Loucy (cell line): Measurements from ENCODE around the gene SINHCAF.

ENCODE experiments used
- H2AFZ ChIP-seq: fragments of 200-600 bp; sonication (generic); 2 replicates; pipeline ENCODE4 v1.6.0; 2016; ENCODE audit warnings: antibody characterized with exemption, mild to moderate bottlenecking, low read length, moderate library complexity
- H3F3A ChIP-seq: fragments of 200-600 bp; 2 replicates; pipeline ENCODE4 v1.6.0; 2016; ENCODE audit warnings: antibody characterized with exemption, low read depth, mild to moderate bottlenecking
- H3K27me3 ChIP-seq: fragments of 200-600 bp; sonication (generic); 2 replicates; pipeline ENCODE4 v1.6.1; 2014; ENCODE audit warnings: low read length, mild to moderate bottlenecking; ENCODE audit not compliant: insufficient read depth, poor library complexity, severe bottlenecking
- H3K36me3 ChIP-seq: fragments of 200-600 bp; sonication (generic); 2 replicates; pipeline ENCODE4 v1.6.1; 2016; ENCODE audit warnings: low read length; ENCODE audit not compliant: insufficient read depth
- H3K4me1 ChIP-seq: fragments of 200-600 bp; sonication (generic); 2 replicates; pipeline ENCODE4 v1.5.1; 2014; ENCODE audit warnings: low read length, mild to moderate bottlenecking; ENCODE audit not compliant: insufficient read depth, poor library complexity, severe bottlenecking
- H3K4me2 ChIP-seq: fragments of 200-600 bp; sonication (generic); 2 replicates; pipeline ENCODE4 v1.6.0; 2014; ENCODE audit warnings: antibody characterized with exemption, low read length, low read depth, mild to moderate bottlenecking; ENCODE audit not compliant: poor library complexity, severe bottlenecking
- H3K4me3 ChIP-seq: fragments of 200-600 bp; sonication (generic); 2 replicates; pipeline ENCODE4 v1.5.1; 2014; ENCODE audit warnings: low read length, mild to moderate bottlenecking, mixed read lengths; ENCODE audit not compliant: poor library complexity, severe bottlenecking
- H3K79me2 ChIP-seq: fragments of 200-600 bp; sonication (generic); 2 replicates; pipeline ENCODE4 v1.6.1; 2014; ENCODE audit warnings: low read length; ENCODE audit not compliant: insufficient read depth
- H3K9ac ChIP-seq: fragments of 200-600 bp; sonication (generic); 2 replicates; pipeline ENCODE4 v1.6.0; 2014; ENCODE audit warnings: mild to moderate bottlenecking, low read depth, low read length, moderate library complexity; ENCODE audit not compliant: poor library complexity, severe bottlenecking
- H3K9me2 ChIP-seq: fragments of 200-600 bp; sonication (generic); replicated peaks from 2 replicates; pipeline ENCODE4 v1.6.1; 2016; ENCODE audit warnings: low read depth, low read length, mixed read lengths
- H3K9me3 ChIP-seq: fragments of 200-600 bp; sonication (generic); 2 replicates; pipeline ENCODE4 v1.6.1; 2014; ENCODE audit warnings: mild to moderate bottlenecking, antibody characterized with exemption, low read length, low read depth; ENCODE audit not compliant: insufficient read depth
- H4K20me1 ChIP-seq: fragments of 200-600 bp; sonication (generic); 2 replicates; pipeline ENCODE4 v1.6.0; 2014; ENCODE audit warnings: antibody characterized with exemption, low read length, mild to moderate bottlenecking; ENCODE audit not compliant: insufficient read depth, poor library complexity, severe bottlenecking
- CTCF ChIP-seq: fragments of 200-600 bp; sonication (generic); conservative IDR thresholded peaks from 2 replicates; pipeline ENCODE4 v1.5.1; 2014; ENCODE audit warnings: mild to moderate bottlenecking, antibody characterized with exemption, low read length
- EZH2phosphoT487 ChIP-seq: fragments of 200-600 bp; IDR thresholded peaks from 2 replicates; pipeline ENCODE4 v1.6.1; 2018; ENCODE audit warnings: antibody characterized with exemption, mild to moderate bottlenecking, moderate library complexity, borderline replicate concordance

SINHCAF gene

GRCh38 chr12:31235868-31236395 lies 90.0 kb downstream of the SINHCAF start:
- H4K20me1 ChIP-seq, result no peaks in the 10 kb centered on the region
- H3K27me3 ChIP-seq, result no peaks in the 10 kb centered on the region
- H2AFZ ChIP-seq, result no peak overlapping the region
- H3K4me3 ChIP-seq, result no peak overlapping the region
- no peaks in the 10 kb centered on the region; the same call in 1 of the 2 replicates for H3K9me3 ChIP-seq
- no peaks in the 10 kb centered on the region for H3F3A ChIP-seq
- H3K4me1 ChIP-seq, result no peaks in the 10 kb centered on the region
- TF ChIP-seq EZH2phosphoT487 (no peak), CTCF (no peak)
- no peak overlapping the region for H3K4me2 ChIP-seq
- H3K36me3 ChIP-seq, result no peaks in the 10 kb centered on the region
- no peaks in the 10 kb centered on the region for H3K79me2 ChIP-seq
- H3K9me2 ChIP-seq, result no peaks in the 10 kb centered on the region
- no peak overlapping the region for H3K9ac ChIP-seq

GRCh38 chr12:31234955-31235867 lies 90.7 kb downstream of the SINHCAF start:
- no peak overlapping the region for H3K9ac ChIP-seq

More at GRCh38 chr12:31234955-31235867, 90.7 kb downstream of the SINHCAF start:
- H3K4me1 ChIP-seq, result no peaks in the 10 kb centered on the region
- H3F3A ChIP-seq, result no peaks in the 10 kb centered on the region
- no peak overlapping the region for H3K4me2 ChIP-seq
- no peaks in the 10 kb centered on the region for H4K20me1 ChIP-seq
- H2AFZ ChIP-seq, result no peak overlapping the region
- H3K4me3 ChIP-seq, result no peak overlapping the region
- H3K79me2 ChIP-seq, result no peaks in the 10 kb centered on the region
- no peaks in the 10 kb centered on the region for H3K9me2 ChIP-seq
- H3K9me3 ChIP-seq, result no peaks in the 10 kb centered on the region; the same call in 1 of the 2 replicates
- H3K36me3 ChIP-seq, result no peaks in the 10 kb centered on the region
- H3K27me3 ChIP-seq, result no peaks in the 10 kb centered on the region
- no peak for TF ChIP-seq EZH2phosphoT487
- TF ChIP-seq CTCF, result peak; percentile 30
